ENCODE data around the gene ARHGDIA.

ARHGDIA gene

DNA sequence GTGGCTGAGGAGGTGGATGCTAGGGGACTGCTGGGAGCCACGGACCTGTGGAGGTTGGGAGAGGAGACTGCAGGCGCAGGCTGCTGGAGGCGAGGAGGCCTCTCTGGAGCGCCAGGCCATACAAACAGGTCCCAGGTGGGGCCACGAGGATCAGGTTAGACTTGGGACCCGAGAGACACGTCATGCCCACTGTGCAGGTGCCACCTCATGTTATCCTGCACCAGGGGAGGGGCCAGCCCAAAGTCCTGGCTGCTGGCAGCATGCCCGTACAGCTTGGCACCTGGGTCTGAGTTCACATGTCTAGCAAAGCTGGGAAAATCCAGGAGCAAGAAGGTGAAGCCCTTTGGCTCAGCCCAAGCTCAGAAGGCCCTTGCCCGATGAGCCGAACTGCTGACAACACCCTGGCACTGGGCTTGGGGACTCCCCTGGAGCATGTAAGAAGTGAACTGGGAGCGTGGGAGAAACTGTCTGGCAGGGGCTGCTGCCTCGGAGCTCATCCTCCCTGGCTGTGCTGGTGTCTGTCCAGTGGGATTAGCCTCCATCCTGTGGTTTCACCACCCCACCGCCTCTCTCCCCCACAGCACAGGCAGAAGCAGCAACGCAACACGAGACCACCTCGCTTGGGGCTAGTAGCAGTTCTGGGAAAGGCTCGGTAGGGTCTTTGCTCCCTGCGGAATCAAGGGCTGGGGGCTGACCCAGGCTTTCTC is 5.3 kb downstream of the ARHGDIA start:
- H3K36me3 ChIP-seq (ENCODE audit: insufficient read depth, low read length): peaks cover 21% of the 10 kb centered on the region
- no peaks in the 10 kb centered on the region for H3K27me3 ChIP-seq (ENCODE audit: control insufficient read depth in 1 of 2, insufficient read depth in 2 of 2, low read length in 2 of 2)
- H3K4me3 ChIP-seq (ENCODE audit: low read depth in 1 of 2, low read length in 2 of 2): no peak overlapping the region
- H3K9ac ChIP-seq (ENCODE audit: low read length): no peak overlapping the region
- no peak overlapping the region for H3K27ac ChIP-seq (ENCODE audit: low read depth, low read length)
- no peaks in the 10 kb centered on the region for H3K9me3 ChIP-seq (ENCODE audit: low read length)
- peaks cover 34% of the 10 kb centered on the region for H3K4me1 ChIP-seq (ENCODE audit: insufficient read depth, low read length)

DNA sequence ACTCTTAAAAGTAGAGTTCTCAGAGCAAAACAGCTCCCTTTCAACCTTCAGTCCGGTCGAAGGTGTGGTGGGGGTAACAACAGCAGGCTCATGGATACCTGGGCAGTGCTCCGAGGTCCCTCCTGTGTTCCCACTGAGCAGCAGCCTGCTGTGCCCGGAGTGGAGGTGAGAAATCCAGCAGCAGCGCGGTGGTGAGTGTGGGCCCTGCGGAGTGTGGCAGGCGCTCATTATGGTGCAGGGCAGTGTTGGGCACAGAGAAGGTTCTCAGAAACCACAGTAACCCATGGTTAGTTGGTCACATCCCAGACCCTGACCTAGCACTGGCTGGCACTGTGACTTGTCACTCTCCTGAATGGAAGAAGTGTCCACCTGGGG is 5.8 kb downstream of the ARHGDIA start:
- H3K9me3 ChIP-seq (ENCODE audit: low read length): no peaks in the 10 kb centered on the region

DNA sequence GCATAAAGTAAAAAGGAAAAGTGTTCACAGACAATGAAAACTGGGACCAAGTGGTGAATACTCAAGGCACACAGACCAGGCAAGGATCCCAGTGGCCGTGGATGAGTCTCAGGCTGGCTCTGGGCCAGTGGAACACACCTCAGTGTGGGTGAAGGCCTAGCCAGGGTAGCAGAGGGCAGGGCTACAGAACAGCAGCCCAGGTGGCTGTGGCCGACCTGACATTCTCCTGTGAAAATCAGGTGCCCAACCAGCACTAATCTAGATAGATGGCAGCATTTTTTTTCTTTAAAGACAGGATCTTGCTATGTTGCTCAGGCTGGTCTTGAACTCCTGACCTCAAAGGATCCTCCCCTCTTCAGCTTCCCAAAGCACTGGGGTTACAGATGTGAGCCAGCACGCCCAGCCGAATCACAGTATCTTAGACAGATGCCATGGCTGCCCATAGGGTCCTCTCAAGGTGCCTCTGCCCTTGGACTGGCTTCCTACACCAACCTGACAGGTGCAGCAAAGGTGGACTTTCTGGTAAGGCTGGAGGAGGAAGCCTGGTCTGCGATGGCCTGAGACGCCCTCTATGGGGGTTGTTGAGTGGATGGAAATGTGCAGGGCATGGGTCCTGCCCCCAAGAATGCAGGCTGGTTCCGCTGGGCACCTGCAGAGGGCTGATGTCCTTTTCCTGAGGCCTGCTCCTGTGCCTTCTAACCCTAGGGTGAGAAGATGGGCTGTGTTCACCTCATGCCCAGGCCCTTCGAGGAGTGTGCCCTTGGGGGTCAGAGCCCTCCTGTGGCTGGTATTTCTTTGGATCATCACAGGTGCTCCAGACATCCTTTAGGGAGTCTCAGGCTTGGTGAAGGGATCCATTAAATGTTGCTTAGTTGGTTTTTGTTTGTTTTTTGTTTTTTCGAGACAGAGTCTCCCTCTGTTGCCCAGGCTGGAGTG is 7.0 kb downstream of the ARHGDIA start:
- Histone ChIP-seq H3K9me3 (ENCODE audit: low read length) (no peaks in the 10 kb centered on the region), H3K27me3 (ENCODE audit: control insufficient read depth in 1 of 2, insufficient read depth in 2 of 2, low read length in 2 of 2) (no peaks in the 10 kb centered on the region), H3K36me3 (ENCODE audit: insufficient read depth, low read length) (peaks cover 20% of the 10 kb centered on the region), H3K27ac (ENCODE audit: low read depth, low read length) (no peak overlapping the region), H3K9ac (ENCODE audit: low read length) (no peak overlapping the region), H3K4me3 (ENCODE audit: low read depth in 1 of 2, low read length in 2 of 2) (no peak overlapping the region), H3K4me1 (ENCODE audit: insufficient read depth, low read length) (peaks cover 30% of the 10 kb centered on the region)

More for the DNA sequence above, 5.8 kb downstream of the ARHGDIA start:
- Histone ChIP-seq H3K4me1 (ENCODE audit: insufficient read depth, low read length) (peaks cover 34% of the 10 kb centered on the region), H3K36me3 (ENCODE audit: insufficient read depth, low read length) (peaks cover 21% of the 10 kb centered on the region), H3K4me3 (ENCODE audit: low read depth in 1 of 2, low read length in 2 of 2) (no peak overlapping the region), H3K9ac (ENCODE audit: low read length) (no peak overlapping the region), H3K27ac (ENCODE audit: low read depth, low read length) (no peak overlapping the region), H3K27me3 (ENCODE audit: control insufficient read depth in 1 of 2, insufficient read depth in 2 of 2, low read length in 2 of 2) (no peaks in the 10 kb centered on the region)

DNA sequence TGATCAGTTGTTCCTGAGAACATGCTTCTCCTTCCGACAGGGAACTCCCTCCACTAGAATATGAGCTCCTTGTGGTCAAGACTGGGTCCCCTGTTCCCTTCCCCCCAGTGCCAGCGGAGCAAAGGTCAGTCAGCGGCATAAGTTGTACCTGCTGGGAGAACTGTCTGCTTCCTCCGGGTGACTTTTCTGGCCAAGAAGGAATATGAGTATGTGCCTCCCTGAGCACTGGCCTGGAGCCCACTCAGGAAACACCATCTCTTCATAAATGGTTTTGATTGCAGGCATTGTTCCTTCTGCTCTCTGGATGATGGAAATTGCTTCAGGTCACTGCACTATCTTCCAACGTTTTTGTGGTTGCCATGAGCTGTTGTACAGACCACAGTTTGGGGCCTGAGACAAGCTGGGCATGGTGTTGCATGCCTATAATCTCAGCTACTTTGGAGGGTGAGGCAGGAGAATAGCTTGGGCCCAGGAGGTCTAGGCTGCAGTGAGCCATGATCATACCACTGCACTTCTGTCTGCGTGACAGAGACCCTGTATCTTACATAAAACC is 7.9 kb downstream of the ARHGDIA start:
- Histone ChIP-seq H3K4me3 (ENCODE audit: low read depth in 1 of 2, low read length in 2 of 2) (no peak overlapping the region), H3K9me3 (ENCODE audit: low read length) (no peaks in the 10 kb centered on the region), H3K4me1 (ENCODE audit: insufficient read depth, low read length) (peaks cover 34% of the 10 kb centered on the region), H3K36me3 (ENCODE audit: insufficient read depth, low read length) (peaks cover 22% of the 10 kb centered on the region), H3K27ac (ENCODE audit: low read depth, low read length) (no peak overlapping the region), H3K27me3 (ENCODE audit: control insufficient read depth in 1 of 2, insufficient read depth in 2 of 2, low read length in 2 of 2) (no peaks in the 10 kb centered on the region), H3K9ac (ENCODE audit: low read length) (no peak overlapping the region)

DNA sequence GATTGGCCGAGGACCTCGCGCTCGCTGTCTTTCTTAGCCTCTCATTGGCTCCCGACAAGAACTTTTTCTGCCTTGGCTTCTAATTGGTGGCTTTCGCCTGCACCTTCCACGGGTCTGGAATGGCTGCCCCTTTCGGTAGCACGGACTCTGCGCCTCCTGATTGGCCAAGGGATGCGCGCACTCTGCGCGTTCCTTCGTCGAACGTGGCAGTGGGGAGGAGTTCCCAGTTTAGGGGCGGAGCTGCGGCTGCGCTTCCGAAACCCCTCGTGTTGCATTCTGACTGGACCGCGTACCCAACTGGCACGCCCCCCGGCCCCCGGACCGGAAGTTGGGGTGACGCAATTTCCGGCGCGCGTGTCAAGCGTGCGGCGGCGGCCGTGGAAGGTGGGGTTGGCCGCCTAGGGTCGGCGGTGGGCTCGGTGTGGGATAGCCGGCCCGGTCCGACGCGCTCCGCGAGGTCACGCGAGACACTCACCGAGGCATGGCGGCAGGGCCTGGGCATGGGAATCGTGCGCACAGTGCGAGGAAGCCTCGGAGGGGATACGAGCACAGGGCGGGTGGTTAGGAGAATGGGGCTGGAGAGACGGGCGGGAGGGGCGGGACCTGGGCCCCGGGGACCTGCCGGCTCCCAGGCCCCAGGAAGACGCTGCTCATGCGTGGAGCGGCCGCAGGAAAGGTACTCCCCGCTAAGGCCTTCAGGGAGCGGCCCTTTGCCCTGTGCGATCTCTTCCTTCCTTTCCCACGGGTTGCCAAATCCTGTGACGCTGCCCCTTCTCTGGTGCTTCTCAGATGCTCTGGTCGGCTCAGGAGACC is 10.2 kb downstream of the ARHGDIA start:
- no peaks in the 10 kb centered on the region for H3K9me3 ChIP-seq (ENCODE audit: low read length)
- H3K27me3 ChIP-seq (ENCODE audit: control insufficient read depth in 1 of 2, insufficient read depth in 2 of 2, low read length in 2 of 2): no peaks in the 10 kb centered on the region
- H3K4me1 ChIP-seq (ENCODE audit: insufficient read depth, low read length): peaks cover 31% of the 10 kb centered on the region
- peaks cover 27% of the 10 kb centered on the region for H3K36me3 ChIP-seq (ENCODE audit: insufficient read depth, low read length)
- H3K9ac ChIP-seq (ENCODE audit: low read length): peak overlapping the region; percentile 84
- peak overlapping the region; percentile 96 for H3K27ac ChIP-seq (ENCODE audit: low read depth, low read length)
- H3K4me3 ChIP-seq (ENCODE audit: low read depth in 1 of 2, low read length in 2 of 2): peak overlapping the region; percentile 67 to 75

DNA sequence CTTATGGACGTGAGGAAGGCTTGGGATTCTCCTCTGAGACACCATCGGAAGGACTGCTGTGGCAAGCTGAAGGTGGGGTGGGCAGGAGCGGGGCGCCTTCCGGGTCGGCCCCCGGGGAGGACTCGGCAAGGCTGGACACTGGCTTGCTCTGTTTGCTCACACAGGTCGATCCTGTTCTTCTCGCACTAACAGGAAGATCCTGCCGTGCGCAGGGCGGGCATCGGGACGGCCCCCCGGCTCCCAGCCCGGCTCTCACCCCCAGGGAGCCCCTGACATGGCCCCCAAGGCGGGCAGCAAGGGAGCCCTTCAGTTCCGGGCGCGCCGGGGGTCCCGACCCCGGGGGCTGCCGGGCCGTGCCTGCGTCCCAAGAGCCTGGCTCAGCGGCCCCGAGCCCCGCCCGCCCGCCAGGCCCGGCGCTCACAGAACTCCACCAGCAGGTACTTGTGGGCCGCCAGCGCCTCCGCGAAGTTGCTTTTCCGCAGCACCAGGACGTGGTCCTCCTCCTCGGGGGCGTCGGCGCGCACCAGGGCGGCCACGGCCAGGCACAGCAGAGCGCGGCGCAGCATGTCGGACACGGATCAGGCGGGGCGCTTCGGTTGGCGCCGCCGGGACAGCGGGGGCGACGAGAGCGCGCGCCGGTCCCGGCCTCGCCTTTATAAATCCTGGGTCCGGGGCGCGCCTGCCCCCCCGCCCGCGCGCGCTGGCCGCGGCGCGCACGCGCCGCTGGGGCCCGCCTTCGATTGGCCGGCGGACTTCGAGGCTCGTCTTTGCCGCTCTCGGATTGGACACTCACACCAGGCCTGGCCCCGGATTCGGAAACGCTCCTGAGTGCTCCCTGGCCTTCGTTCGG is 11.0 kb downstream of the ARHGDIA start, which contains the start of gene P4HB:
Gene P4HB, minus strand, starts transcription at position 630 of the 850 bp plus-strand sequence. Its CDS starts 64 bp downstream, at position 566.
- H3K36me3 ChIP-seq (ENCODE audit: insufficient read depth, low read length): peaks cover 35% of the 10 kb centered on the region
- no peaks in the 10 kb centered on the region for H3K9me3 ChIP-seq (ENCODE audit: low read length)
- H3K4me1 ChIP-seq (ENCODE audit: insufficient read depth, low read length): peaks cover 31% of the 10 kb centered on the region
- H3K27ac ChIP-seq (ENCODE audit: low read depth, low read length): peak within 1 kb of the TSS; percentile 96
- H3K27me3 ChIP-seq (ENCODE audit: control insufficient read depth in 1 of 2, insufficient read depth in 2 of 2, low read length in 2 of 2): no peaks in the 10 kb centered on the region
- H3K9ac ChIP-seq (ENCODE audit: low read length): peak within 1 kb of the TSS; percentile 84
- peak within 1 kb of the TSS; percentile 76 to 86 for H3K4me3 ChIP-seq (ENCODE audit: low read depth in 1 of 2, low read length in 2 of 2)

DNA sequence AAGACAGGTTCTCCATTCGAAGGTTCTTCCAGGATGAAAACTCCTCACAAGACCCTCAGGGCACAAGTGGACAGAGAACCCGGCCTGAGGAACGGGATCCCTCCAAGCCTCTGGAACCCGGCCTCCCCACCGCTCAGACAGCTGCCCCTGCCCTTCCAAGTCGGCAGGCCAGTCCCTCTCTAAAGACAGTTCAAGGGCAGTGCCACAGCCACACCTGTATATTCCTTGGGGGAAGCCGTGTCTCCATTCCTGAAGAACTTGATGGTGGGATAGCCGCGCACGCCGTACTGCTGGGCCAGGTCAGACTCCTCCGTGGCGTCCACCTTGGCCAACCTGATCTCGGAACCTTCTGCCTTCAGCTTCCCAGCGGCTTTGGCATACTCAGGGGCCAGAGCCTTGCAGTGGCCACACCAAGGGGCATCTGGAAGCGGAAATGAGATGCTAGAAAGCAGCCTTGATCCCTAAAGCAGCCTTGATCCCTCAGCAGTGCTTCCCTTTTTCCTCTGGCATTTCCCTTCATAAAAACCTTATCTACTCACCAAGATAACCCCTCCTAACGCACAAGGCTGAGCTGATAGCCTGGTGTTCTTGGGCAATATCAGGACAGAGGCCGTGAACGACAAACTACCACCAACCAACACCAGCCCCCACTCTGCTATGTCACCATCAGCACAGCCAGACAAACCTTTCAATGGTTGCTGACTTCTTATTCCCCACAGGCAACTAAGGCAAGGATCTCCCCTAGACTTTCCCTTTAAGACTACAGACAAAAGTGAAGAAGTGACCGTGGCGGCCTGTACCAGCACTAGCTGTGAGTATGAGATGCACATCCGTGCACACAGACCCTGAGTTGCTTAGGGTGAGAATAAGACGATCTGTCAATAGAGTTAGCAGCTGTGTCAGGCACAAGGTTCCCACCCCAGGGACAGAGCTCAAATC is 11.9 kb downstream of the ARHGDIA start:
- Histone ChIP-seq H3K36me3 (ENCODE audit: insufficient read depth, low read length) (peaks cover 43% of the 10 kb centered on the region), H3K9ac (ENCODE audit: low read length) (peak overlapping the region; percentile 83), H3K27me3 (ENCODE audit: control insufficient read depth in 1 of 2, insufficient read depth in 2 of 2, low read length in 2 of 2) (no peaks in the 10 kb centered on the region), H3K4me3 (ENCODE audit: low read depth in 1 of 2, low read length in 2 of 2) (peak overlapping the region; percentile 76 to 86), H3K27ac (ENCODE audit: low read depth, low read length) (peak overlapping the region; percentile 96), H3K9me3 (ENCODE audit: low read length) (no peaks in the 10 kb centered on the region), H3K4me1 (ENCODE audit: insufficient read depth, low read length) (peaks cover 31% of the 10 kb centered on the region)

DNA sequence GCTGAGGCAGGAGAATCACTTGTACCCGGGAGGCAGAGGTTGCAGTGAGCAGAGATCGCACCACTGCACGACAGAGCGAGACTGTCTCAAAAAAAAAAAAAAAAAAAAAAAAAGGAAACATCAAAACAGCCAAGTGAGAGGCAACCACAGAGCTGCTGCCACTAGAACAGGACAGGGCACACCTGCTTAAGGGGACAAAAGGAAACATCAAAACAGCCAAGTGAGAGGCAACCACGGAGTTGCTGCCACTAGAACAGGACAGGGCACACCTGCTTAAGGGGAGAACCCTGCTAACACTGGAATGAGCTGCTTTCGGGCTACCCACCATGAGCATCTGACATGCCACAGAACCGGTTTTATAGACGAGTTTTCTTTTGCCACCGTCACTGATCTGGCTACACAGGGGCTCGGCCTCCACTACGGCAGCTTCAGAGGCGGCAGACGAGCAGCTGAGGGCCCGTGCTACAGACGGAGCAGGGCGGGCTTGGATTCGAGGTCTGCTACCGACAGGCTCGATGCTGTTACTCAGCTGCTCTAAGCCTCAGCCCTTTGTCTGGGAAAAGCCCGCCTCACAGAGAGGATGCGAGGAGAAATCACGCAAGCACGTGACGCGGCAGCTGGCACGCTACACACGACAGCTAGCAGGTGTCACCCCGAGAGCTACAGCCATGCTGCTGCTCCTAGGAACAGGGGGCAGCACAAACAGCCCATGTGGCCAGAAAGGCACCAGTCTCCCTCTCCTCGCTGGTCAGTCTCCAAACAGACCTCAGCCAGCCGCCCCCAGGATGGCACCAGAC is 12.8 kb downstream of the ARHGDIA start:
- no peaks in the 10 kb centered on the region for H3K9me3 ChIP-seq (ENCODE audit: low read length)
- no peak overlapping the region for H3K9ac ChIP-seq (ENCODE audit: low read length)
- H3K4me3 ChIP-seq (ENCODE audit: low read depth in 1 of 2, low read length in 2 of 2): no peak overlapping the region
- no peaks in the 10 kb centered on the region for H3K27me3 ChIP-seq (ENCODE audit: control insufficient read depth in 1 of 2, insufficient read depth in 2 of 2, low read length in 2 of 2)
- no peak overlapping the region for H3K27ac ChIP-seq (ENCODE audit: low read depth, low read length)
- H3K4me1 ChIP-seq (ENCODE audit: insufficient read depth, low read length): peaks cover 28% of the 10 kb centered on the region
- peaks cover 51% of the 10 kb centered on the region for H3K36me3 ChIP-seq (ENCODE audit: insufficient read depth, low read length)

Measured in muscle layer of colon (tissue), 2 donors.